Measurements from ENCODE around the gene ADRA2C. TPM values are rescaled to one million over a fixed set of nuclear protein-coding genes. Genes with fewer than 3 reads are reported as not detected.

ADRA2C gene
- total RNA-seq, 2 experiments from 2014 or later: not detected

- no peak for DNase-seq
- POLR2A ChIA-PET: no interaction called here
- H3K36me3 Mint-ChIP-seq (ENCODE audit: low read depth): no peaks in the 10 kb centered on the region
- no peak overlapping the region for H3K4me3 Mint-ChIP-seq
- H3K27me3 Mint-ChIP-seq: peaks cover 9% of the 10 kb centered on the region
- H3K9me3 Mint-ChIP-seq: no peaks in the 10 kb centered on the region
- H3K27ac Mint-ChIP-seq: no peak overlapping the region
- no peaks in the 10 kb centered on the region for H3K4me1 Mint-ChIP-seq
- CTCF ChIA-PET: no interaction called here
Measured at GRCh38 chr4:3725936-3726870, 40.0 kb upstream of the ADRA2C start.

GRCh38 chr4:3727847-3728469, 38.2 kb upstream of the ADRA2C start:
- CTCF ChIA-PET: no interaction called here
- peaks cover 9% of the 10 kb centered on the region for H3K27me3 Mint-ChIP-seq

GRCh38 chr4:3729188-3729881, 36.9 kb upstream of the ADRA2C start:
- H3K27ac Mint-ChIP-seq: no peak overlapping the region
- no peak for DNase-seq
- ChIA-PET CTCF (no interaction called here), POLR2A (no interaction called here)
- no peaks in the 10 kb centered on the region for H3K4me1 Mint-ChIP-seq
- no peaks in the 10 kb centered on the region for H3K9me3 Mint-ChIP-seq
- no peaks in the 10 kb centered on the region for H3K36me3 Mint-ChIP-seq (ENCODE audit: low read depth)
- H3K27me3 Mint-ChIP-seq: peaks cover 5% of the 10 kb centered on the region
- H3K4me3 Mint-ChIP-seq: no peak overlapping the region

More at GRCh38 chr4:3727847-3728469, 38.2 kb upstream of the ADRA2C start:
- no peaks in the 10 kb centered on the region for H3K9me3 Mint-ChIP-seq
- H3K36me3 Mint-ChIP-seq (ENCODE audit: low read depth): no peaks in the 10 kb centered on the region
- no peak overlapping the region for H3K27ac Mint-ChIP-seq
- DNase-seq: no peak
- no peaks in the 10 kb centered on the region for H3K4me1 Mint-ChIP-seq
- POLR2A ChIA-PET: no interaction called here
- no peak overlapping the region for H3K4me3 Mint-ChIP-seq

GRCh38 chr4:3729882-3730226, 36.3 kb upstream of the ADRA2C start:
- ChIA-PET POLR2A (no interaction called here), CTCF (no interaction called here)
- no peaks in the 10 kb centered on the region for H3K4me1 Mint-ChIP-seq
- H3K9me3 Mint-ChIP-seq: no peaks in the 10 kb centered on the region
- DNase-seq: no peak
- H3K4me3 Mint-ChIP-seq: no peak overlapping the region
- H3K36me3 Mint-ChIP-seq (ENCODE audit: low read depth): no peaks in the 10 kb centered on the region
- no peaks in the 10 kb centered on the region for H3K27me3 Mint-ChIP-seq
- H3K27ac Mint-ChIP-seq: no peak overlapping the region

DNA sequence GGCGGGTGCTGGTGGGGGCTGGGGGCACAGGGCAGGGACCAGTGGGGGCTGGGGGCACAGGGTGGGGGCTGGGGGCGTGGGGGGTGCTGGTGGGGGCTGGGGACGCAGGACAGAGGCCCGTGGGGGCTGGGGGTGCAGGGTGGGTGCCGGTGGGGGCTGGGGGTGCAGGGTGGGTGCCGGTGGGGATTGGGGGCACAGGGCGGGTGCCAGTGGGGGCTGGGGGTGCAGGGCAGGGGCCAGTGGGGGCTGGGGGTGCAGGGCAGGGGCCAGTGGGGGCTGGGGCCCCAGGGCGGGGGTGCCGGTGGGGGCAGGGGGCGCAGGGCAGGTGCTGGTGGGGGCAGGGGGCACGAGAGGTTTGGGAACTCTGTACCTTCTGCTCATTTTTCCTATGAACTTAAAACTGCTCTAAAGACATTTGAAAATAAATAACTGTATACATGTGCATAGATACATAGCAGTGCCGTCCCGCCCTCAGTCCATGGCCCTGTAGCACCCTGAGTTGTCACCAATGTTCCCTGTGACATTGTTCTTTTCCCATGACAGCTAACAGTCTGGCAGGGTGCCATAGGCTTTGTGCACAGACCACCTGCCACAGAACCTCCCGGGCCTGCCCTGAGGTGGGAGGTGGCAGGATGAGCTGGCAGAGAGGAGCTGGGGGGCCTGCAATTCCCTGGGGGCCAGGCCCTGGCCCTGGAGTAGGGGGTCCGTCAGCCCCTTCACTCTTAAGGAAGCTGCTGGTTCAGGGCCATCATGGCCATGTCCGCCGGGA, 35.6 kb upstream of the ADRA2C start:
- ChIA-PET POLR2A (no interaction called here), CTCF (interaction anchor here (0.6 kb wide), 1 partner anchor 43 kb away, joined by 3 read pairs; no protein-coding TSS in a partner anchor)
- H3K9me3 Mint-ChIP-seq: no peaks in the 10 kb centered on the region
- H3K27me3 Mint-ChIP-seq: no peaks in the 10 kb centered on the region
- no peak overlapping the region for H3K27ac Mint-ChIP-seq
- no peak for DNase-seq
- H3K4me3 Mint-ChIP-seq: no peak overlapping the region
- H3K36me3 Mint-ChIP-seq (ENCODE audit: low read depth): no peaks in the 10 kb centered on the region
- no peaks in the 10 kb centered on the region for H3K4me1 Mint-ChIP-seq

DNA sequence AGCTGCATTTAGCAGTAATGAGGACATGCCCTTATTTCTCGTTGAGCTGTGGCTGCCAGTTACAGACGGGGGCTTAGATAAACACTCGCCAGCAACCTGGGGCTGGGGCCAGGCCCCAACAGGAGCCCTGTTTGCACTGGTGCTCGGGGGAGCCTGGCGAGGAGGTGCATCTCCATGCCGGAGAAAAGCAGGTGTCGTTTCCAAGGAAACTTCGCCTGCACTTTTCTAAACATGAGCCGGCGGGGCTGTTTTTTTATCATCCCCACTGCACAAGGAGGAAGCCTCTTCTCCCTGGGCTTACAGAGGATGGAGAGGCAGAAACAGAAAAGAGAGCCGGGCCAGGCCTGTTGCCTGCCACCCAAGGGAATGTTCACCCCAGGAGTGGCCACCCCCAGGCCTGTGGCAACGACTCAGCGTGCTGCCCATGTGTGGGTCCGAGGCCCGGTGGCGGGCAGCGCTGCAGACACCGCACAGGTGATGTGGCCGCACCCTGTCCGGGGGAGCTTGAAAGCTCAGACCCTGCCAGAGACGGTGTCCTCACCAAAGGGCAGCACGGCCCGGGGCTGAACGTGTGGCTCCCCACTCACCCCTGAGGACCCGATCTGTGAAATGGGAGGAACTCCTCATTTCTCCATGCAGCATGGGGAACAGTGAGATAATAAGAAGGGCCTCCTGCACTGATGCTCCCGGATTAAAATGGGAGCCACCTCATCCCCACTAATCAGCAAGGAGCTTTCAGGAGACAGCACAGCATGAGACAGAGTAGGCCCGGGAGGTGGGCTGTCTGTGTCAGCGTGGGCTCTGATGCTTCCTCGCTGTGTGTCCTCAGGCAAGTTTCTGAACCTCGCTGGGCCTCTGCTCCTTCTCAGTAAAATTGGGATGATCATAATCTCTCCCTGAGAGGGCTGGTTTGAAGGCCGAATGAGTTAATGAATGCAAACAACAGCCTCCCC, 33.8 kb upstream of the ADRA2C start:
- ChIA-PET POLR2A (no interaction called here), CTCF (no interaction called here)
- no peaks in the 10 kb centered on the region for H3K9me3 Mint-ChIP-seq
- H3K27ac Mint-ChIP-seq: no peak overlapping the region
- no peaks in the 10 kb centered on the region for H3K36me3 Mint-ChIP-seq (ENCODE audit: low read depth)
- no peak for DNase-seq
- no peaks in the 10 kb centered on the region for H3K4me1 Mint-ChIP-seq
- H3K4me3 Mint-ChIP-seq: no peak overlapping the region
- H3K27me3 Mint-ChIP-seq: no peaks in the 10 kb centered on the region

GRCh38 chr4:3733195-3733594, 33.0 kb upstream of the ADRA2C start:
- CTCF ChIA-PET: no interaction called here
- H3K36me3 Mint-ChIP-seq (ENCODE audit: low read depth): no peaks in the 10 kb centered on the region
- no peaks in the 10 kb centered on the region for H3K27me3 Mint-ChIP-seq
- no peaks in the 10 kb centered on the region for H3K9me3 Mint-ChIP-seq
- POLR2A ChIA-PET: no interaction called here
- no peak for DNase-seq
- no peak overlapping the region for H3K4me3 Mint-ChIP-seq
- H3K27ac Mint-ChIP-seq: no peak overlapping the region
- H3K4me1 Mint-ChIP-seq: no peaks in the 10 kb centered on the region

DNA sequence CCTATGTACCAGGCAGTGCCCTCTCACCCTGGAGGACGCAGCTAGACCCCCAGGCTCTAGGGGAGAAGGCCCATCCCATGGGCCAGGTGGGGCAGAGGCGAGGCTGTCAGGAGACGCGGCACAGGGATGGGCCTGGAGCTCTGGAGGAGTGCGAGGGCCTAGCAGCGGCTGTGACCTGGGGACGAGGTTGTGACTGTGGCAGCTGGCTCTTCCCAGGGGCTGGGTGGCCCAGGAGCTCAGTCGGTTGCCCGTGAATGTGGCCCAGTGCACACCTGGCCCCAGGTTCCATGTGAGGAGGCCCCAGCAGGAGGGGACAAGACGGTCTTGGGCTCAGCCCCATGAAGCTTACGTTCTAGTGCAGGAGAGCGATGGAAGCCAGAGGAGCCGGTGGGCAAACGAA, 31.0 kb upstream of the ADRA2C start:
- H3K4me1 Mint-ChIP-seq: no peaks in the 10 kb centered on the region
- no peak overlapping the region for H3K27ac Mint-ChIP-seq
- no peak for DNase-seq
- H3K36me3 Mint-ChIP-seq (ENCODE audit: low read depth): no peaks in the 10 kb centered on the region
- POLR2A ChIA-PET: no interaction called here
- H3K4me3 Mint-ChIP-seq: no peak overlapping the region
- CTCF ChIA-PET: no interaction called here
- H3K27me3 Mint-ChIP-seq: no peaks in the 10 kb centered on the region
- no peaks in the 10 kb centered on the region for H3K9me3 Mint-ChIP-seq

GRCh38 chr4:3736290-3736689, 29.9 kb upstream of the ADRA2C start:
- no peaks in the 10 kb centered on the region for H3K36me3 Mint-ChIP-seq (ENCODE audit: low read depth)
- no peak overlapping the region for H3K4me3 Mint-ChIP-seq
- ChIA-PET POLR2A (no interaction called here), CTCF (no interaction called here)
- H3K27me3 Mint-ChIP-seq: no peaks in the 10 kb centered on the region
- no peaks in the 10 kb centered on the region for H3K9me3 Mint-ChIP-seq
- H3K27ac Mint-ChIP-seq: no peak overlapping the region
- H3K4me1 Mint-ChIP-seq: no peaks in the 10 kb centered on the region
- no peak for DNase-seq

- Mint-ChIP-seq H3K27ac (no peak overlapping the region), H3K4me3 (no peak overlapping the region), H3K27me3 (no peaks in the 10 kb centered on the region), H3K9me3 (no peaks in the 10 kb centered on the region), H3K4me1 (no peaks in the 10 kb centered on the region), H3K36me3 (ENCODE audit: low read depth) (no peaks in the 10 kb centered on the region)
- DNase-seq: no peak
- POLR2A ChIA-PET: no interaction called here
- CTCF ChIA-PET: no interaction called here
Measured at GRCh38 chr4:3736806-3737205, 29.4 kb upstream of the ADRA2C start.

DNA sequence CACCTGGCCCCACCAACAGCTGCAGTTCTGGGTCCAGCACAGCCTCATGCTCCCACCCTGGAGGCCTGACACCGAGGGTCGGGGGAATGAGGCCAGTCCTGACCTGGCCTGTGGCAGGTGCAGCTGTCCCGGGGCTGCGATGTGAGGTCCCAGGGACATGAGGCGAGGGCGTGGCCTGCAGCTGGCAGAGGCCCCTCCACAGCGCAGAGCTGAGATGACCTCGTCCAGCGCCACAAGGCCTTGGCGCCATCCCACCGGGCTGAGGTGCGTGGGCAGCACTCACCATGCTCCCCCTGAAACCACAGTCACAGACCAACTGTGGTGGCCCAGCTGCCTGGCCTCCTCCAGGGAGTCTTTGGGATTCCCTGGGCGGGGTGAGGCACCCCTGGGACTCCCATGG, 26.6 kb upstream of the ADRA2C start:
- Mint-ChIP-seq H3K4me3 (no peak overlapping the region), H3K9me3 (no peaks in the 10 kb centered on the region), H3K4me1 (no peaks in the 10 kb centered on the region), H3K36me3 (ENCODE audit: low read depth) (no peaks in the 10 kb centered on the region), H3K27me3 (peaks cover 1% of the 10 kb centered on the region), H3K27ac (no peak overlapping the region)
- no peak for DNase-seq
- POLR2A ChIA-PET: no interaction called here
- CTCF ChIA-PET: no interaction called here

DNA sequence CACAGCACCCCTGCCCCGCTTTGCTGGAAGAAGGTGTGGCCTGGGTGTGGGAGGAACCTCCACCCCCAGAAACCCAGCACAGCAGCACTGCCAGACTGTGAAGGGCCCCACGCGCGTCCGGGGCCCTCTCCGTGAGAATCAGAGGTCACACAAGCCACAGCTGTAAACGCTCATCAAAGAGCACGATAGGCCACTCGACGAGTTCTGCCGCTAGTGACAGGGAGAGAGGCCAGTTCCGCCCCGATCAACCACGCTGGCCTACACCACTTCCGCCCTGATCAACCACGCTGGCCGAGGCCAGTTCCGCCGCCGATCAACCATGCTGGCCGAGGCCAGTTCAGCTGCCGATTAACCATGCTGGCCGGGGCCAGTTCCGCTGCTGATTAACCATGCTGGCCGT, 25.9 kb upstream of the ADRA2C start:
- H3K27ac Mint-ChIP-seq: no peak overlapping the region
- no peak for DNase-seq
- no peak overlapping the region for H3K4me3 Mint-ChIP-seq
- H3K4me1 Mint-ChIP-seq: no peaks in the 10 kb centered on the region
- H3K9me3 Mint-ChIP-seq: no peaks in the 10 kb centered on the region
- H3K27me3 Mint-ChIP-seq: peaks cover 8% of the 10 kb centered on the region
- CTCF ChIA-PET: no interaction called here
- H3K36me3 Mint-ChIP-seq (ENCODE audit: low read depth): no peaks in the 10 kb centered on the region
- POLR2A ChIA-PET: no interaction called here

All from activated CD4-positive, alpha-beta T cell treated with anti-CD3 and anti-CD28 coated beads, Interleukin-2, amount 10 ng/mL, durations not matched to agents 7 days and 5 days (primary cell).